ENCODE data around the gene DENND1A.
A peak's percentile ranks its signal among the peaks of the same experiment; 100 is the strongest.
"Not testable (repeated sequence)": the region's sequence is repeated elsewhere in the genome, so short reads cannot be mapped to it uniquely, and the experiment has no call there.

Gene DENND1A

GRCh38 chr9:123642291-123643278 is 287.3 kb downstream of the DENND1A start:
- DNase-seq (ENCODE audit: low read depth) = no peak
- H3K4me3 ChIP-seq (ENCODE audit: control insufficient read depth, low read depth, low read length) = no peak overlapping the region
- no peak for TF ChIP-seq CTCF (conservative IDR thresholded peaks at IDR 0.05; ENCODE audit: control insufficient read depth, insufficient read depth, low read depth, low read length)

GRCh38 chr9:123640792-123641222 is 289.1 kb downstream of the DENND1A start:
- DNase-seq (ENCODE audit: low read depth) = no peak
- TF ChIP-seq CTCF (conservative IDR thresholded peaks at IDR 0.05; ENCODE audit: control insufficient read depth, insufficient read depth, low read depth, low read length) = no peak
- no peak overlapping the region for H3K4me3 ChIP-seq (ENCODE audit: control insufficient read depth, low read depth, low read length)

GRCh38 chr9:123639743-123640142 is 290.2 kb downstream of the DENND1A start:
- DNase-seq (ENCODE audit: low read depth) = no peak
- H3K4me3 ChIP-seq (ENCODE audit: control insufficient read depth, low read depth, low read length) = no peak overlapping the region
- TF ChIP-seq CTCF (conservative IDR thresholded peaks at IDR 0.05; ENCODE audit: control insufficient read depth, insufficient read depth, low read depth, low read length) = no peak

- no peak for DNase-seq (ENCODE audit: low read depth)
- no peak overlapping the region for H3K4me3 ChIP-seq (ENCODE audit: control insufficient read depth, low read depth, low read length)
Measured at GRCh38 chr9:123637945-123638634, 291.8 kb downstream of the DENND1A start.

GRCh38 chr9:123637606-123637944 is 292.4 kb downstream of the DENND1A start:
- TF ChIP-seq CTCF (conservative IDR thresholded peaks at IDR 0.05; ENCODE audit: control insufficient read depth, insufficient read depth, low read depth, low read length) = no peak
- peak; percentile 22 for DNase-seq (ENCODE audit: low read depth)
- H3K4me3 ChIP-seq (ENCODE audit: control insufficient read depth, low read depth, low read length) = peak overlapping the region; percentile 16

More at GRCh38 chr9:123637945-123638634, 291.8 kb downstream of the DENND1A start:
- TF ChIP-seq CTCF (conservative IDR thresholded peaks at IDR 0.05; ENCODE audit: control insufficient read depth, insufficient read depth, low read depth, low read length) = no peak

GRCh38 chr9:123636805-123637204 is 293.1 kb downstream of the DENND1A start:
- DNase-seq (ENCODE audit: low read depth) = not testable (repeated sequence)

GRCh38 chr9:123631862-123632261 is 298.1 kb downstream of the DENND1A start:
- no peak for TF ChIP-seq CTCF (conservative IDR thresholded peaks at IDR 0.05; ENCODE audit: control insufficient read depth, insufficient read depth, low read depth, low read length)
- H3K4me3 ChIP-seq (ENCODE audit: control insufficient read depth, low read depth, low read length) = no peak overlapping the region
- DNase-seq (ENCODE audit: low read depth) = peak; percentile 17

More at GRCh38 chr9:123636805-123637204, 293.1 kb downstream of the DENND1A start:
- not testable (repeated sequence) for H3K4me3 ChIP-seq (ENCODE audit: control insufficient read depth, low read depth, low read length)
